Activated CD8-positive, alpha-beta memory T cell treated with anti-CD3 and anti-CD28 coated beads, Interleukin-2, amount 50 U/mL, for 4 hours (primary cell): ENCODE data around the gene RPL9.
"Not testable (repeated sequence)": the region's sequence is repeated elsewhere in the genome, so short reads cannot be mapped to it uniquely, and the experiment has no call there.

ENCODE experiments used
- DNase-seq: peaks from one replicate; pipeline ENCODE4 v3.0.0-alpha.2; 2020

The RPL9 gene

DNA sequence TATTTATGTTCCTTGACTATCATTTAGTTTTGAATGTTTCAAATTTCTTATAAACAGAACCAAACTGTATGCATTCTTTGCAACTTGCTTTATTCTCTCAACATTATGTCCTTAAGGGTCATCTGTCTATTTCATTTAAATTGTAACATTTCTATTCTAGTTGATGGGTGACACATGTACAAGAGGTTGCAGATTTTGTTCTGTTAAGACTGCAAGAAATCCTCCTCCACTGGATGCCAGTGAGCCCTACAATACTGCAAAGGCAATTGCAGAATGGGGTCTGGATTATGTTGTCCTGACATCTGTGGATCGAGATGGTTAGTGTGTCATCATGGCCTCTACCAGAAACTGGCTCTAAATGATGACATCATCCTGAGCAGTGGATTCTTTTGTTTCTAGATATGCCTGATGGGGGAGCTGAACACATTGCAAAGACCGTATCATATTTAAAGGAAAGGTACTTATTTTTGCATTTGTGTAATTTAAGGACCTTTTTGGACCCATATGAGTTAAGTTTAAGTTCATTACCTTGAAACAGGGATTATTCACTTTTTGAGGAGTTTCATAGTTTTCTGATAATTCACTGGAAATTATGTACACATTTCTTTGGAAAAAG, 6.3 kb upstream of the RPL9 start:
- DNase-seq = no peak

GRCh38 chr4:39458161-39458504, 589 bp downstream of the RPL9 start:
- not testable (repeated sequence) for DNase-seq

GRCh38 chr4:39456946-39457763, 1.6 kb downstream of the RPL9 start:
- no peak for DNase-seq

- no peak for DNase-seq
Observed at GRCh38 chr4:39455486-39455885, 3.2 kb downstream of the RPL9 start.

GRCh38 chr4:39453738-39454137, 5.0 kb downstream of the RPL9 start:
- no peak for DNase-seq

DNA sequence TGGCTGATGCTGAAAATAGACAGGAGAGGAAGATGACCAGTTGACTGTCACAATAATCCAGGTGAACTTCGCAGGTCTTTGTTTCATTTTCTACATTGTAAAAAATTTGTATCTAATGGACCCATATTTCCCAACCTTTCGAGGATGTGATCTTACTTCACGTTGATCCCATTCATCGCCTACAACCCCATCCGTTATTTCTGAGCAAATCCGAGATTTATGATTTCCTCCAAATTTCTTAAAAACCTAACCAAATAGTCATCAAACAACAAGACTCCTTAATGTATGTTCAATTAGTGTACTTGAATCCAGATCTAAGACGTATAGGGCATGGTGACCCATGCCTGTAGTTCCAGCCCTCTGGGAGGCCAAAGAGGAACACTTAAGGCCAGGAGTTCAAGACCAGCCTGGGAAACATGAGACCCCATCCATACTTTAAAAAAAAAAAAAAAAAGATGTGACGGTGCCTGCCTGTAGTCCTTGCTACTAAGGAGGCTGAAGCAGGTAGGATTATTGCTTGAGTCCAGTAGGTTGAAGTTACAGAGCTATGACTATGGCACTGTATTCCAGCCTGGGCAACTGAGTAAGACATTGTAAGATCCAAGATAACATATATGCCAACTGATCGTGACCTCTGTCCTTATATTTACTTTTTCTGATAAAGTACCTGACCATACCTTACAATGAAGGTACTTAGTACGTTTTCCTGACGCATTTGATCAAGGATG, 5.7 kb downstream of the RPL9 start:
- DNase-seq = no peak

- no peak for DNase-seq
Observed at GRCh38 chr4:39452153-39452859, 6.4 kb downstream of the RPL9 start.

- no peak for DNase-seq
Observed at GRCh38 chr4:39451423-39452023, 7.2 kb downstream of the RPL9 start.

GRCh38 chr4:39450618-39451017, 8.1 kb downstream of the RPL9 start:
- DNase-seq = no peak

- peak; percentile 52 for DNase-seq
Observed at GRCh38 chr4:39446842-39447573, 11.7 kb downstream of the RPL9 start.

DNA sequence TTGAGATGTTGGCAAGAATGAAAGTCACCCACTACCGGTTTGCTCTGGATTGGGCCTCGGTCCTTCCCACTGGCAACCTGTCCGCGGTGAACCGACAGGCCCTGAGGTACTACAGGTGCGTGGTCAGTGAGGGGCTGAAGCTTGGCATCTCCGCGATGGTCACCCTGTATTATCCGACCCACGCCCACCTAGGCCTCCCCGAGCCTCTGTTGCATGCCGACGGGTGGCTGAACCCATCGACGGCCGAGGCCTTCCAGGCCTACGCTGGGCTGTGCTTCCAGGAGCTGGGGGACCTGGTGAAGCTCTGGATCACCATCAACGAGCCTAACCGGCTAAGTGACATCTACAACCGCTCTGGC, 12.3 kb downstream of the RPL9 start:
- no peak for DNase-seq

GRCh38 chr4:39442998-39443397, 15.7 kb downstream of the RPL9 start:
- no peak for DNase-seq

DNA sequence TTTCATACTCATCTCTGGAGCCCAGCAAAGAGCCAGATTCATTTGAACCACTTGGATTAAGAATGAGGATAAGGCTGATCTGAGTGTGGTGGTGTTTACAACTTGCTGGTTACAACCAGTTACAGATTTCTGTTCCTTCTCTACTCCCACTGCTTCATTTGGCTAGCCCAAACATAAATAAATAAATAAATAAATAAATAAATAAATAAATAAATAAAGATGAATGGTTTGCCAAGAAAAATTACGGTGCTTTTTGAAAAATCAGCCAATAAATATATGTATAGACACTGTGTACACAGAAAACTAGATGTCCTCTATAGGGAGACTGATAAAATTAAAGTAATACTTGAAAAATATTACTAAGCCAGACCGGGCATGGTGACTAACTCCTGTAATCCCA, 17.1 kb downstream of the RPL9 start:
- no peak for DNase-seq

DNA sequence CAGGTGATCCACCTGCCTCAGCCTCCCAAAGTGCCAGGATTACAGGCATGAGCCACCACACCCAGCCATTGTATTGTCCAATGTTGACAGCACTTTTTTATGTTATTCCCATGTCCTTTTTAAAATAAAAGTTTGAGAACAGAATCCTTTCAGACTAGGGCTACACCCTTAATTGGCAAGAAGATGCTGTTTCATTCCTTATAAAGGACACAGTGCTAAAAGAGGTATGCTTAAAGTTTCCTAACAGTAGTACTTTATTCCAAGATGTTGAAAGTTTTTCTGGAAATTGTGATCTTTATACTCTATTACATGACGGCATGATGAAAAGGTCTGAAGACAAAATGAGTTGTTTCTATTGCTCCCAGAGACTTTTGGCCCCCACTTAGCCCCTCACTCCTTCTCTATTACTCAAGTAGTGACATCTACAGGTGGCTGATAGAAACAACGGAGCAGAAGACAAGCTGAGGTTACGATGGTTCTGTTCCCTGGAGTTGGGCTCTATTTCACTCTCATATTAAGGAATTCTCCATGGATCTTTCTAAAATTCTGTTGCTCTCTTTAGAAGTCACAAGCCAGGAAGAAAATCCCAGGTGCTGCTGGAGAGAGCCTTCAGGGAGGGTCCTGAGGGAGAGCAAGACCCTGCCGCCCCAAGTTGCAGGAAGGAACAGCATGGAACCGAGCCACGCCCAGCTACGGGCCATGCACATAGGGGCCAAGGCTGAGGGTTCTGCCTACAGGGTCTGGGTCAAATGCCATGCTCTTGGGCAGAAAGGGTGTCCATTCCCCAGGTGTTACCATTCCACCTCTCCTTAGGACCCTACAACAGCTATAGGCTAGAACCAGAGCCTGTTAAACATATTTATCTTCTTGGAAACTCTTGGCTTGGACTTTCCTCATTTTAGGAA, 22.8 kb downstream of the RPL9 start:
- no peak for DNase-seq

DNA sequence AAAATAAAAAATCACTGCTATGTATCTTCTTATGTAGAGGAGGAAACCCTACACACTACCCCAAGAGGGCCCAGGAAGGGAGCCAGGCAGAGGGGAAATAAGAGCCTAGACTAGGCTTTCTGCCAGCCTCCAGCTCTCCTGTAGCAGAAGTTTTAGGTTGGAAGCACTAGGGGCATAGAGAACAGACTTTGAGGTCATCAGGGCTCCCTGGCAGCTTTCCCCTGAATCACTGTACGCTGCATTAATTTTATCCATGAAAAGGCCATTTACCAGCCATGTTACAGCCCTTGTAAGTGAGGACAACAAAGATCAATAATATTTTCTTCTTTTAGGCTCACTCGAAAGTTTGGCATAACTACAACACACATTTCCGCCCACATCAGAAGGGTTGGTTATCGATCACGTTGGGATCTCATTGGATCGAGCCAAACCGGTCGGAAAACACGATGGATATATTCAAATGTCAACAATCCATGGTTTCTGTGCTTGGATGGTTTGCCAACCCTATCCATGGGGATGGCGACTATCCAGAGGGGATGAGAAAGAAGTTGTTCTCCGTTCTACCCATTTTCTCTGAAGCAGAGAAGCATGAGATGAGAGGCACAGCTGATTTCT, 24.7 kb downstream of the RPL9 start:
- DNase-seq = no peak

DNA sequence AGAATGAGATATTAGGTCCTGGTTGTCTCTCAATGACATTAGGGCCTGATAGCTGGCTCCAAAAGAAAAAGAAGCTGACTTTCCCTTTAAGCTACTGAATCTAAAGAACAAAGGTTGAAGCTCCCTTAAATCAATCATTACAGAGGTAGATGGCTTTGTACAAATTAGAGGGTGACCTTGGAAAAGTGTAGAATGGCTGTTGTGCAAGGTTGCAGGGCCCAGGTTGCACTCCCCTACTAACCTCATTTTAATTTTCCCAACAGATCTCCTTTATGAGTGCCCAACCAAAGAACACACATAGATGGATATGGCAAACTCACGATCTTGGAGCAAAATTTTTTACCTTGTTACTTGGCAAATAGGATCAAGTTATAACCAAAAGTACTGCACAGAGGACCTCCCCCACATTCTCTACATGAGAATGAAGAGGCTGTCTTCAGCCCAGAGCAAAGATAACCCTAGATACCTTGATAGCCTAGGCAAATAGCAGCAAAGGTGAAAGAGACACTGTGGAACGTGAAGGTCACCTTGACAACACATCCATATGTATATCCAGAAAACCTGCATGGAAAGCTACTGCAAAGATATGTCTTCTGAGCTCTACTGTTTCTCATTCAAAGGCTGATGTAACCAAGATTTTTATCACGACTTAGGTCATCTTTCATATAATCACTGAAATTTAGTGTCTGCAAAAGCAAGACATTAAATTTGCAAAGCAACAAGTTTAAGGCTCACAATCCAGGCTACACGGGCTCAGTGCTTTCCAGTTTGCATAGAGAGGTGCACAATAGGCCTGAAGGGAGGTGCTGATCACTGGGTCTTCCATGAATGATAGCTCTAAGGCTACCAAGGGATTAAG, 29.0 kb downstream of the RPL9 start:
- DNase-seq = no peak

GRCh38 chr4:39427520-39428114, 31.1 kb downstream of the RPL9 start:
- DNase-seq = no peak

GRCh38 chr4:39426728-39427127, 32.0 kb downstream of the RPL9 start:
- no peak for DNase-seq

DNA sequence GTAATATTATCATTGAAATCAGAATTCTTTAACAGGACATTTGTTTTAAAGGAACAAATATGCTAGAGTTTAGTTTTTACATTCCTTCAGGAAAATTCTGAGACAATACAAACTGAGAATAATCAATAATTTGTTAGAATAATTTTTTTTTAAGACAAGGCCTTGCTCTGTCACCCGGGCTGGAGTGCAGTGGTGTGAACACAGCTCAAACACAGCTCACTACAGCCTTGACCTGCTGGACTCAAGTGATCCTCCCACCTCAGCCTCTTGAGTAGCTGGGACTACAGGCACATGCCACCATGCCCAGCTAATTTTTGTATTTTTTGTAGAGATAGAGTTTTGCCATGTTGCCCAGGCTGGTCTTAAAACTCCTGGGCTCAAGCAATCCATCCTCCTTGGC, 33.4 kb downstream of the RPL9 start:
- DNase-seq = not testable (repeated sequence)
